MM.1S (cell line): ENCODE measurements around the gene RIMKLA.

Experiments
- CTCF ChIP-seq: fragments of 300-600 bp; sonication (generic); IDR thresholded peaks from 2 replicates; pipeline ENCODE4 v1.5.1; 2016; ENCODE audit warnings: antibody characterized with exemption, low read length, mixed read lengths
- EZH2 ChIP-seq: fragments of 300-600 bp; sonication (generic); optimal IDR thresholded peaks from 2 replicates; pipeline ENCODE3; 2017; ENCODE audit warnings: low read depth, mild to moderate bottlenecking, antibody characterized with exemption, low read length, mixed read lengths
- EZH2phosphoT487 ChIP-seq: fragments of 300-600 bp; sonication (generic); IDR thresholded peaks from 2 replicates; pipeline ENCODE4 v1.6.1; 2018; ENCODE audit warnings: antibody characterized with exemption, low read length

GRCh38 chr1:42380586-42381279 is at the start of gene RIMKLA:
- TF ChIP-seq EZH2 (no peak), CTCF (no peak), EZH2phosphoT487 (no peak)
